DOHH2 (cell line): Measurements from ENCODE around the gene FBXO42.

Experiments used
- H3F3A ChIP-seq: fragments of 200-600 bp; sonication (generic), shearing (Covaris generic); 2 replicates; pipeline ENCODE4 v1.6.0; 2016; ENCODE audit warnings: antibody characterized with exemption, mild to moderate bottlenecking; ENCODE audit not compliant: control insufficient read depth, insufficient read depth
- H3K27ac ChIP-seq: fragments of 200-600 bp; sonication (generic); 2 replicates; pipeline ENCODE4 v1.5.1; 2014; ENCODE audit warnings: low read depth, mild to moderate bottlenecking, low read length, moderate library complexity
- H3K27me3 ChIP-seq: fragments of 200-600 bp; sonication (generic); 2 replicates; pipeline ENCODE4 v1.6.1; 2014; ENCODE audit warnings: mild to moderate bottlenecking, low read length, mixed read lengths; ENCODE audit not compliant: control insufficient read depth
- H3K36me3 ChIP-seq: fragments of 200-600 bp; sonication (generic); 2 replicates; pipeline ENCODE4 v1.6.1; 2014; ENCODE audit warnings: mild to moderate bottlenecking, low read length, moderate library complexity, mixed read lengths; ENCODE audit not compliant: control insufficient read depth
- H3K4me1 ChIP-seq: fragments of 200-600 bp; sonication (generic); 2 replicates; pipeline ENCODE4 v1.6.1; 2014; ENCODE audit warnings: mild to moderate bottlenecking, low read length, mixed read lengths; ENCODE audit not compliant: control insufficient read depth
- H3K4me2 ChIP-seq: fragments of 200-600 bp; sonication (generic); 2 replicates; pipeline ENCODE4 v1.6.0; 2014; ENCODE audit warnings: mild to moderate bottlenecking, low read length, moderate library complexity
- H3K4me3 ChIP-seq: fragments of 200-600 bp; sonication (generic); 2 replicates; pipeline ENCODE4 v1.5.1; 2014; ENCODE audit warnings: mild to moderate bottlenecking, low read length, mixed read lengths
- H3K79me2 ChIP-seq: fragments of 200-600 bp; sonication (generic); 2 replicates; pipeline ENCODE4 v1.6.1; 2014; ENCODE audit warnings: mild to moderate bottlenecking, low read length, mixed read lengths; ENCODE audit not compliant: control insufficient read depth
- H3K9me2 ChIP-seq: fragments of 200-600 bp; sonication (generic); replicated peaks from 2 replicates; pipeline ENCODE4 v1.6.1; 2014; ENCODE audit warnings: mild to moderate bottlenecking, low read length, mixed read lengths; ENCODE audit not compliant: control insufficient read depth
- H3K9me3 ChIP-seq: fragments of 200-600 bp; sonication (generic); 2 replicates; pipeline ENCODE4 v1.6.1; 2014; ENCODE audit warnings: antibody characterized with exemption, low read length, mixed read lengths; ENCODE audit not compliant: control insufficient read depth, insufficient read depth
- H4K20me1 ChIP-seq: fragments of 200-600 bp; sonication (generic); 2 replicates; pipeline ENCODE4 v1.6.0; 2014; ENCODE audit warnings: low read depth, mild to moderate bottlenecking, antibody characterized with exemption, low read length, moderate library complexity; ENCODE audit not compliant: control insufficient read depth, insufficient read depth
- EZH2phosphoT487 ChIP-seq: fragments of 200-600 bp; sonication (generic); IDR thresholded peaks from 2 replicates; pipeline ENCODE4 v1.6.1; 2017; ENCODE audit warnings: borderline replicate concordance, mild to moderate bottlenecking, antibody characterized with exemption, low read length, moderate library complexity, mixed read lengths
- TF ChIP-seq, protein P1 (sequence below): fragments of 200-600 bp; sonication (generic); IDR thresholded peaks from one replicate; pipeline ENCODE4 v1.5.1; 2014; ENCODE audit warnings: antibody characterized with exemption, mild to moderate bottlenecking, low read depth, low read length; ENCODE audit not compliant: poor library complexity, severe bottlenecking

The FBXO42 gene

GRCh38 chr1:16375521-16376340, 23.5 kb upstream of the FBXO42 start:
- H3K36me3 ChIP-seq: peaks cover 19% of the 10 kb centered on the region
- no peak overlapping the region for H3K4me3 ChIP-seq
- TF ChIP-seq, protein P1, sequence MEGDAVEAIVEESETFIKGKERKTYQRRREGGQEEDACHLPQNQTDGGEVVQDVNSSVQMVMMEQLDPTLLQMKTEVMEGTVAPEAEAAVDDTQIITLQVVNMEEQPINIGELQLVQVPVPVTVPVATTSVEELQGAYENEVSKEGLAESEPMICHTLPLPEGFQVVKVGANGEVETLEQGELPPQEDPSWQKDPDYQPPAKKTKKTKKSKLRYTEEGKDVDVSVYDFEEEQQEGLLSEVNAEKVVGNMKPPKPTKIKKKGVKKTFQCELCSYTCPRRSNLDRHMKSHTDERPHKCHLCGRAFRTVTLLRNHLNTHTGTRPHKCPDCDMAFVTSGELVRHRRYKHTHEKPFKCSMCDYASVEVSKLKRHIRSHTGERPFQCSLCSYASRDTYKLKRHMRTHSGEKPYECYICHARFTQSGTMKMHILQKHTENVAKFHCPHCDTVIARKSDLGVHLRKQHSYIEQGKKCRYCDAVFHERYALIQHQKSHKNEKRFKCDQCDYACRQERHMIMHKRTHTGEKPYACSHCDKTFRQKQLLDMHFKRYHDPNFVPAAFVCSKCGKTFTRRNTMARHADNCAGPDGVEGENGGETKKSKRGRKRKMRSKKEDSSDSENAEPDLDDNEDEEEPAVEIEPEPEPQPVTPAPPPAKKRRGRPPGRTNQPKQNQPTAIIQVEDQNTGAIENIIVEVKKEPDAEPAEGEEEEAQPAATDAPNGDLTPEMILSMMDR: no peak
- TF ChIP-seq EZH2phosphoT487: no peak
- H3K9me3 ChIP-seq: no peaks in the 10 kb centered on the region
- no peaks in the 10 kb centered on the region for H3K27me3 ChIP-seq
- H3K4me1 ChIP-seq: peaks cover 7% of the 10 kb centered on the region; the same call in 1 of the 2 replicates
- no peak overlapping the region for H3K4me2 ChIP-seq
- H3K9me2 ChIP-seq: no peaks in the 10 kb centered on the region
- H3K79me2 ChIP-seq: peaks cover 100% of the 10 kb centered on the region
- H4K20me1 ChIP-seq: peaks cover 5% of the 10 kb centered on the region; the same call in 1 of the 2 replicates
- H3F3A ChIP-seq: no peaks in the 10 kb centered on the region; the same call in 1 of the 2 replicates
- H3K27ac ChIP-seq: no peak overlapping the region

GRCh38 chr1:16374266-16374665, 22.0 kb upstream of the FBXO42 start:
- Histone ChIP-seq H3K27ac (no peak overlapping the region), H3K9me2 (no peaks in the 10 kb centered on the region), H3K79me2 (peaks cover 100% of the 10 kb centered on the region), H4K20me1 (peaks cover 5% of the 10 kb centered on the region; the same call in 1 of the 2 replicates), H3K9me3 (no peaks in the 10 kb centered on the region), H3K27me3 (no peaks in the 10 kb centered on the region), H3K4me2 (no peak overlapping the region), H3K36me3 (peaks cover 24% of the 10 kb centered on the region), H3K4me3 (no peak overlapping the region), H3K4me1 (peaks cover 11% of the 10 kb centered on the region), H3F3A (no peaks in the 10 kb centered on the region; the same call in 1 of the 2 replicates)
- TF ChIP-seq, protein P1: no peak
- TF ChIP-seq EZH2phosphoT487: no peak

- Histone ChIP-seq H3K79me2 (peaks cover 100% of the 10 kb centered on the region), H3K27me3 (no peaks in the 10 kb centered on the region), H4K20me1 (peaks cover 18% of the 10 kb centered on the region), H3K27ac (no peak overlapping the region), H3K4me3 (no peak overlapping the region), H3K9me2 (no peaks in the 10 kb centered on the region), H3K9me3 (no peaks in the 10 kb centered on the region), H3K4me1 (peaks cover 21% of the 10 kb centered on the region), H3F3A (no peaks in the 10 kb centered on the region; the same call in 1 of the 2 replicates), H3K36me3 (peaks cover 35% of the 10 kb centered on the region), H3K4me2 (no peak overlapping the region)
- TF ChIP-seq, protein P1: no peak
- no peak for TF ChIP-seq EZH2phosphoT487
These were observed 20.4 kb upstream of the FBXO42 start for GRCh38 chr1:16372535-16373285.
